Measurements from ENCODE around the gene CUL1.

- no peak for TF ChIP-seq CTCF (IDR thresholded peaks at IDR 0.05; ENCODE audit: borderline replicate concordance, extremely low read depth, low read length, poor library complexity, severe bottlenecking)
- no peak for TF ChIP-seq EZH2 (IDR thresholded peaks at IDR 0.05; ENCODE audit: borderline replicate concordance, low read depth, low read length, severe bottlenecking)
These were observed 29.0 kb downstream of the CUL1 start for GRCh38 chr7:148727501-148728278.

Data from DND-41 (cell line).